GM10248 (cell line): ENCODE data around the gene CNGA3.
A peak's percentile ranks its signal among the peaks of the same experiment; 100 is the strongest.

Experiments used
- CTCF ChIA-PET: fragments of 300-600 bp; sonication (Branson Sonifier 250); formaldehyde crosslinking; extraction: SDS; loops from one replicate; lab custom pipeline; 2021; ENCODE audit warnings: antibody characterized with exemption; lab: Yijun Ruan, JAX
- POLR2A ChIA-PET: fragments of 350-650 bp; sonication (Branson Sonifier 250); formaldehyde crosslinking; extraction: SDS; loops from one replicate; lab custom pipeline; 2020; ENCODE audit warnings: antibody characterized with exemption; lab: Yijun Ruan, JAX
- DNase-seq: peaks from one replicate; pipeline ENCODE4 v3.0.0; 2012; ENCODE audit errors: extremely low spot score
- TF ChIP-seq, protein P1 (sequence below): IDR thresholded peaks from 2 replicates; pipeline ENCODE4 v1.5.1; 2012; ENCODE audit warnings: mild to moderate bottlenecking, low read depth; ENCODE audit errors: extremely low read depth, missing control alignments, control extremely low read depth

The CNGA3 gene

DNA sequence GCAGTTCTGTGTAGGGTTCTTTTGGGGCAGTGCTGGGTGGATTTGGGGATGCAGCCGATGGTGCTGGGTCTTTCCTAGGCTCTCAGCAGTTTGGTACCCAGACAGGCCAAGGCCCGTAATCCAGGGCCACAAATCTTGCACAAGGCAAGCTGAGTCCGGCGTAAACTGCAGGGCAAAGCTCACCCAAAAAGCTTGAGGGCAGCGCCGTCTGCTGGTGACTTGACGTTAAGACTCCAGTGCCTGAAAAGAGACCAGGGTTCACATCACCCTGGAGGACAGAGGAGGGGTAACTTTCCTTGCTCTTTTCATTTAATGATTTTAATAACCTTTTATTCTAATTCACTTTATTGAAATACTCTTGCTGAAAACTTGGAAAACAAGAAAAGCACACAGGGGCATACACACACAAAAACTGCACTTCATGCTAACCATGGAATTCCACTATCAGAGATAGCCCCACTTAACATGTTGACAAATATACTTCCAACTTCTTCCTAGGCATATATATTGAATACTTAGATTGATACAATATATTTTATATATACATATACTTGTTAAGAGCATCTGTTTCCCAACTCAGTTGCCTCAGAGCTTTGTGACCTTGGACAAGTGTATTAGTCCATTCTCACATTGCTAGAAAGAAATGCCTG is 38.9 kb downstream of the CNGA3 start:
- POLR2A ChIA-PET: no interaction called here
- peak; percentile 84 for DNase-seq
- TF ChIP-seq, protein P1, sequence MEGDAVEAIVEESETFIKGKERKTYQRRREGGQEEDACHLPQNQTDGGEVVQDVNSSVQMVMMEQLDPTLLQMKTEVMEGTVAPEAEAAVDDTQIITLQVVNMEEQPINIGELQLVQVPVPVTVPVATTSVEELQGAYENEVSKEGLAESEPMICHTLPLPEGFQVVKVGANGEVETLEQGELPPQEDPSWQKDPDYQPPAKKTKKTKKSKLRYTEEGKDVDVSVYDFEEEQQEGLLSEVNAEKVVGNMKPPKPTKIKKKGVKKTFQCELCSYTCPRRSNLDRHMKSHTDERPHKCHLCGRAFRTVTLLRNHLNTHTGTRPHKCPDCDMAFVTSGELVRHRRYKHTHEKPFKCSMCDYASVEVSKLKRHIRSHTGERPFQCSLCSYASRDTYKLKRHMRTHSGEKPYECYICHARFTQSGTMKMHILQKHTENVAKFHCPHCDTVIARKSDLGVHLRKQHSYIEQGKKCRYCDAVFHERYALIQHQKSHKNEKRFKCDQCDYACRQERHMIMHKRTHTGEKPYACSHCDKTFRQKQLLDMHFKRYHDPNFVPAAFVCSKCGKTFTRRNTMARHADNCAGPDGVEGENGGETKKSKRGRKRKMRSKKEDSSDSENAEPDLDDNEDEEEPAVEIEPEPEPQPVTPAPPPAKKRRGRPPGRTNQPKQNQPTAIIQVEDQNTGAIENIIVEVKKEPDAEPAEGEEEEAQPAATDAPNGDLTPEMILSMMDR: peak; percentile 97
- CTCF ChIA-PET: interaction anchor here (0.8 to 6.9 kb wide), 31 partner anchors 8 to 794 kb away, joined by 3 to 65 read pairs (median 5); no protein-coding TSS in a partner anchor

DNA sequence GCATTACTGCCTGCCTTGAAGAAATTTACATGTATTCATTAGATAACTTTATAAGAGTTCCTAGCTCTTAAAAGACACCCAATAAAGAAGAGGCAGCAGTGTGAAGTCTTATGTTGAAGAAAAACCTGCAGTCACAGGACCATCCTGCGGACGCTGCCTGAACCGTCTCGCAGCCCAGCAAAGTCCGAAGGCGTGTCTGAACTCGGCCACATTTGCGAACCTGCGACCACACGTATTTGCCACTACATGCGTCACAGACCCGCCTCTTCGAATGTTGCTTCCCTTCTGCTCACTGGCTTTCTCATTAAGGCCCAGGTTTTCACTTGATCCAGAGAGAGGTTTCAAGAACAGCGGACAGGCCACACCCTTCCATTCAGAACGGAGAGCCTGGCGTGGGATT is 41.2 kb downstream of the CNGA3 start:
- ChIA-PET POLR2A (no interaction called here), CTCF (interaction anchor here (1.3 to 6.9 kb wide), 6 partner anchors 9 to 690 kb away, joined by 4 to 65 read pairs (median 18); no protein-coding TSS in a partner anchor)

DNA sequence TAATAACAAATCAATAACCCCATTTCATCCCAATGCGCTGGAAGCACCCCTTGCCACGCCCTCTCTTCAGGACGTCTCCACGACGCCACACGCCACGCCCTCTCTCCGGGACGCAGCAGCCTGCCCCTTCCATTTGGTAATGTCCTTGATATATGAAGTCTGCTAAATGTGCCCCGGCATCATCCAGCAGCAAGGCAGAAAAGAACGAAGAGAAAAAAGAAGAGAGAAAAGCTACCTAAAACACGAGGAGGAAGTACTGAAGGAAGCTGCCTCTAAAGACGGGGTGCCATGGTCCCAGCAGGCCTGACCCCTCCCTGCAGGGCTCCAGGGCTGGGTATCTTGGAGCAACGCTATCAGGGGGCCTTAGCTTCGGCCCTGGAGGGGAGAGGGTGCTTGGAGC is 41.8 kb downstream of the CNGA3 start:
- CTCF ChIA-PET: interaction anchor here (1.3 to 6.9 kb wide), 5 partner anchors 10 to 688 kb away, joined by 4 to 65 read pairs (median 17); no protein-coding TSS in a partner anchor
- TF ChIP-seq, protein P1: no peak
- POLR2A ChIA-PET: no interaction called here

More for the DNA sequence above, 41.2 kb downstream of the CNGA3 start:
- no peak for DNase-seq
- TF ChIP-seq, protein P1: no peak

DNA sequence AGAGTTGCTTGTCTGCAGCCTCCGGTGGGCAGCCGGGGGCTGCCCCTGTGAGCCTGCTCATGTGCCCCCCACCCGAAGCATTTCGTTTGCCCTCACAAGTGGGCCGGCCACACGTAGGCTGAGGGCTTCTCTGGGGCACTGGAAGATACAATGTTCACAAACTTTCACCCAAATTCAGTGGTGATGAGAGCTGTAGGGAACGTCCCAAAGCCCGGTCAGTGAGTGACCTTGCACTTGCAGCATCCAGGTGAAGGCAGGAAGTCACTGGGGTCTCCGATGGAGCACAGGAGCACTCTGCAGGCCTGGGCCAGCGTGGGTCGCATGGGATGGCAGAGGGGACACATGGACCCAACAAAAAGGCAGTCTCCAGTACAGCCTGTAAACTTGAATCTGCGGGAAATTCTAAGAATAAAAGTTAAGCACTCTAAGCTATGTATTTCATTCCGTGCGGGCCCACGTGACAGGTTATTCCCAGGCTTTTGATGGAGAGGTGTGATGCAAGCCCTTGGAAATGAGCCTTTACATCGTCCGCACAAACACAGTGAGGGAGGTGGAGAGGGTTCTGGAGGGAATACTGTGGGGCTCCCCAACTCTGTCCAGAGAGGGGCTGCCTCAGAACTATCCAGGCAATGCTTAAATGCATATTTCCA is 42.5 kb downstream of the CNGA3 start:
- CTCF ChIA-PET: interaction anchor here (1.7 to 6.9 kb wide), 5 partner anchors 582 to 798 kb away, joined by 6 to 65 read pairs (median 17); no protein-coding TSS in a partner anchor

More for the DNA sequence above, 41.8 kb downstream of the CNGA3 start:
- no peak for DNase-seq

DNA sequence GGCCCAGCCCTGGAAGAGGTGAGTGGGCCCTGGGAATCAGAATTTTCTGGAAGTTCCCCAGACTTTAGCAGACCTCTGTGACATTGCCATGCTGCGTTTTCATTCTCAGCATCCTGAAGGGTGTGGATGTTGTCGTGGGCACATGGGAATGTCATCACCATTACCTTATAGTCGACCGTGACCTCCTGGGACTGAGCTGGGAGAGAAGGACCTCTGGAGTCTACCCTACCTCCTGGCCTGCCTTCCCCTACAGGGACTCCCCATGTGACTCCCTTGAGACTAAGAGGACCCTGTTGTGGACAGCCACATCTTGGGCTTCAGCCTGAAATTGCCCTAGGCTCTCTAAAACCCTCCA is 43.0 kb downstream of the CNGA3 start:
- CTCF ChIA-PET: interaction anchor here (0.8 to 6.9 kb wide), 5 partner anchors 24 to 799 kb away, joined by 3 to 65 read pairs (median 6); no protein-coding TSS in a partner anchor
- TF ChIP-seq, protein P1: no peak
- DNase-seq: no peak
- POLR2A ChIA-PET: no interaction called here

More for the DNA sequence above, 42.5 kb downstream of the CNGA3 start:
- POLR2A ChIA-PET: no interaction called here
- no peak for DNase-seq
- TF ChIP-seq, protein P1: no peak
